ENCODE data around the gene RNF130.

Gene RNF130, protein sequence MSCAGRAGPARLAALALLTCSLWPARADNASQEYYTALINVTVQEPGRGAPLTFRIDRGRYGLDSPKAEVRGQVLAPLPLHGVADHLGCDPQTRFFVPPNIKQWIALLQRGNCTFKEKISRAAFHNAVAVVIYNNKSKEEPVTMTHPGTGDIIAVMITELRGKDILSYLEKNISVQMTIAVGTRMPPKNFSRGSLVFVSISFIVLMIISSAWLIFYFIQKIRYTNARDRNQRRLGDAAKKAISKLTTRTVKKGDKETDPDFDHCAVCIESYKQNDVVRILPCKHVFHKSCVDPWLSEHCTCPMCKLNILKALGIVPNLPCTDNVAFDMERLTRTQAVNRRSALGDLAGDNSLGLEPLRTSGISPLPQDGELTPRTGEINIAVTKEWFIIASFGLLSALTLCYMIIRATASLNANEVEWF

DNA sequence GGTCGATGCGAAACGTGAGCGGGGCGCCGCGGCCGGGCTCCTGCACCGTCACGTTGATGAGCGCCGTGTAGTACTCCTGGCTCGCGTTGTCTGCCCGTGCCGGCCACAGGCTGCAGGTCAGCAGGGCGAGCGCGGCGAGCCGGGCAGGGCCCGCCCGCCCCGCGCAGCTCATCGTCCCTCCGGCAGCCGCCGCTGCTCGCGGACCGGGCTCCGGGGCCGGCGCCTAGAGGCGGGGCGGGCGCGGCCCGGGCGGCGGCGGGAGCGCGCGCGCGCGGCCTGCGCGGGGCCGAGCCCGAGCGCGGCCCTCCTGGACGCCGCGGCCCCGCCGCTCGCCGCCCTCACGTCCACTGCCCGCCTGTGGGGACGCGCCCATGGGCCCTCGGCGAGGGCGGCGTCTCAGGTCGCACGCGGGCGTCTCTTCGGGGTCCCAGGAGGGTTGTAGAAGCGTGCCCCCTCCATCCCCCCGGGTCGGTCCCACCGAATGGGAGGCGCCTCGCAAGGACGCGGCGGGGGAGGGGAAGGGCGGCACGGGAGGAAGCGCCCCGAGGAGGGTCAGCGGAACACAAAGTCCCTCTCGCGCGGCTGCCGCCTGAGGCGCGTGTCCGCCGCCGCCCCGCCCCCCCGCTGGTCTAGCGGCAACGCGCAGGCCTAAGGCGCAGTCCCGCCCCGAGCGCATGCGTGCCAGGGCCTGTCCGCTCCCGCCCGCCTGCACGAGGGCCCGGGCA lies at the start of gene RNF130:
Gene RNF130 (minus strand): TSS at position 229 of the 725 bp plus-strand sequence. CDS start 57 bp downstream, at position 172.
- peak; percentile 85 for DNase-seq (ENCODE audit: low spot score)

DNA sequence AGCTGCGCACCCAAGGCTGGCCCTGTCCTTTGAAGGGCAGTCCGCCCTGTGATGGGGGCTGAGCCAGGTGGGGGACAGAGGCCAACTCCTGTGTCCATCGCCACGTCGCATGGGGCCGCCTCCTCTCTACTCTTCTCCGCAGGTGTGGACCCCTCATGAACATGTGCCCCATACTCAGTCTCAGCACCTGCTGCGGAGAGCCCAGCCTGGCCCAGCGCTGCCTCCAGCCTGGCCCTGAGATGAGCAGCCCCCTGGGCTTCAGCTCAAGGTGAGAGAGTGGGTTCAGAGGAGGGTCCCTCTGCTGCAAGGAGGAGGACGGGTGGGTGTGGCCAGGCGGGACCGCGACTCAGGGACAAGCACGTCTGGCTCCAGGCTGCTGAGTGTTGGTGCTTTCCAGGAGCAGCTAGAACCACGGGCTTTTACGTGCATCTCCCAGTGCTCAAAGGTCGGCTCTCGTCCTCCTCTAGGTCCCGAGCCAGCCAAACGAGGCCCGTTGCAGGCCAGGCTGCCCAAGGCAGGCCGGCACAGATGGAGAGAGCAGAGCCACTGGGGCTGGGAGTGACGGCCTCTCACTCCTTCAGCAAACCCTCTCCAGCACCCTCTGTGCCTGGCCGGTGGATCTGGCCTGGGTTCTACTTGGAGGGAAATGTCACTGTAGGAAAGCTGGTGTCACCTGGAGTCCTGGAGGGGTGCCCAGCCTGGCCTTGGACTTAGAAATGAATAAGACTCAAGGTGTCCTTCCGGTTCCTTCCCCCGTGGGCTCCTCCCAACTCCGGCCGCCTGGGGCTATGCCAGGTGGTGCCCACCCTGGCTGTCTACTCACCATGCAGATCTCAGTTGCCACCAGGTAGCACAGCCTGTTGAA lies 48.9 kb upstream of the RNF130 start:
- no peak for DNase-seq (ENCODE audit: low spot score)

DNA sequence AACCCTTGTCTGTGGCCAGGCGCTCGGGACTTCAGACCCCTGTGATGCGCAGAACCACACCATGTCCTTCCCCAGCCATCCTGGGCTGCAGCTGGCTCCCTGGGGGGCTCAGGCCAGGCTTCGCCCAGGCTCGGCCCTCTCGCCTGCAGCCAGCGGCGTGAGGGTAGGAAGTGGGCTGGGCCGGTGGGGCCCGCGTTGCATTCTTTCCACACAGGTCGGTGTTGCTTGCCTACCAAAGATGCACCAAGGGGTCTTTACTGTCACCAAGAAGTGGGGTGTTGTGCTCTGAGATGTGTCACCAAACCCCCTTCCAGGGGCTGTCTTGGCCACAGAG lies 48.3 kb upstream of the RNF130 start:
- no peak for DNase-seq (ENCODE audit: low spot score)

DNA sequence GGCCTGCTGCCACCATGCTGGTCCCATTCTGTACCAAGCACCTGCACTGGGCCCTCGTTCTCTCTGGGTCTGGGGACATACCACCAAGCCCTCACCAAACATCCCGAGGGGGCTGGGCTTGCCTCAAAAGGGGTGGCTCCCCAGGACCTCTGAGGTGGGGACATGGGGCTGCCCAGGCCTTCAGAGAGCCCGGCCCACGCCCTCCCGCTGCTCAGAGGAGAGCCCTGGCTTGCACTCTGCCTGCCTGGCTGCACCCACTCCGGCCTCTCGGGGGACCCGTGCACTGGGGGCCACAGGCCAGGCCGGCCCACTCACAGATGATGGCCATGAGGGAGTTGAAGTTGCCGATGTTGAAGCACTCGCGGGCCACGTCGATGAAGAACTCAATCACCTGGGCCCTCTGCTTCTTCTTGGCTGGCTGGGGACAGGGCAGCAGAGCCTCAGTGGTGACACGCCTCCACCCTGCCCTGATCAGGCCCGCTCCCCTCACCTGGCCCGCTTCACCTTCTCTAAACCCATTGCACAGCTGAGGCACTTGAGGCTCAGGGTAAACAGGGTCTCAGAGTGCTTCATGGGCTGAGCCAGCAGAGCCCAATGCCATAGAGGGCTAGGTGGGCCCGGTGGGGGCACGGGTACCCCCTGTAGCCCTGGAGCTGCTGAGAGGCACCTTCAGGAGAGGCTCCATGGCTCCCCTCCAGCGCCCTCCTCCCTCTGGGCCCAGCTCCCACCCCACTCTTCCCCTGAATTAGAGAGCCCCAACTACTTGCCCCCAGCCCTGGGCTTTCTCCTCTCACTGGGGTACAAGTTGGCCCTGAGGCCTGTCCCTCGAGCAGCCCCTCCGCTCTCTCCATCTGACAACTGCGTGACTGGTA lies 47.7 kb upstream of the RNF130 start:
- no peak for DNase-seq (ENCODE audit: low spot score)

DNA sequence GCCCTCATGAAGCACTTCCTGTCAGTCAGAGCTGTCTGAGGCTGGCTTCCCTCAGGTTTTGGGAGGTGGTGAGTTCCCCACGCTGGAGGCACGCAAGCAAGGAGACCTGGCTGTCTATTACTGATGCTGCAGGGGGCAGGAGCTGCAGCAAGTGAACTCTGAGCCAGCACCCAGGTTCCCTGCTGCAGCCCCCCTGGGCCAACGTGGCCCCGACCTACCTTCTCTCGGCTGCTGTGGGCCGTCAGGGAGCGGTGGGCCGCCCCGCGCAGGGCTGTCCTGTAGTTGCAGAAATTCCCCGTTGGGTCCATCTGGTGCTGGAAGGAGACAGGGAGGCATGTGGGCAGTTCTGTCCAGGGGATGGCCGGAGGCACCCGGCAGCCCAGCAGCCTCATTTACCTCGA lies 46.8 kb upstream of the RNF130 start:
- no peak for DNase-seq (ENCODE audit: low spot score)

DNA sequence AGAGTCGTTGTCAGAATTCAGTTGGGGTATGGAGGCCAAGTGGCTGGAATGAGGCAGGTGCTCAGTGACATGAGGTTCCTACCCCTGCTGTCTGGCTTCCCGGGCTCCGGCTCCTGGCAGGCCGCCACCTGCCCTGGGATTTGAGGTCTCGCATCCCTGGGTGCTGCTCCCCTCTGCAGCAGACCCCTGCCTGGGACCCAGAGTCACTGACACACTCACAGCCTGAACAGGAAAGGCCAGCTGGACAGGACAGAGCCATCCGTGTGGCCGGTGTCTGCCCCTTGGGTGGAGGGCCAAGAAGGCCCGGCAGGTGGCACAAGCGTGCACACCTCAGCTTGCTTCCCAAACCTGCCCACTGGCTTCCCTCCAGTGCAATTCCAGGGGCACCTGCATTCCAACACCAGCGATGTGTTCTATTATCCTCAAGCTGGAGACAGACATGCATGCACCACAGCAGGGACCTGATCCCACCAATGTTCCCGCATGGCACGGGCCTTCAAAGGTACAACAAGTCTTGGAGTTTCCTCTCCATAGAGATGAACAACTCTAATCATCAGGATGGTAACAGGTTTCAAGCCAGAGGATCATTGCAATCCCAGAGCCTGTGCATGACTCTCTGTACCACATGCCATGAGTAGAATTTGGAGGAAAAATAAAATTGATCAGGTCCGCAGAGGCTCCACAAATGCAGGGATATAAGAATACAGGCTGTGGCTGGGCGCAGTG lies 45.6 kb upstream of the RNF130 start:
- DNase-seq (ENCODE audit: low spot score): no peak

DNA sequence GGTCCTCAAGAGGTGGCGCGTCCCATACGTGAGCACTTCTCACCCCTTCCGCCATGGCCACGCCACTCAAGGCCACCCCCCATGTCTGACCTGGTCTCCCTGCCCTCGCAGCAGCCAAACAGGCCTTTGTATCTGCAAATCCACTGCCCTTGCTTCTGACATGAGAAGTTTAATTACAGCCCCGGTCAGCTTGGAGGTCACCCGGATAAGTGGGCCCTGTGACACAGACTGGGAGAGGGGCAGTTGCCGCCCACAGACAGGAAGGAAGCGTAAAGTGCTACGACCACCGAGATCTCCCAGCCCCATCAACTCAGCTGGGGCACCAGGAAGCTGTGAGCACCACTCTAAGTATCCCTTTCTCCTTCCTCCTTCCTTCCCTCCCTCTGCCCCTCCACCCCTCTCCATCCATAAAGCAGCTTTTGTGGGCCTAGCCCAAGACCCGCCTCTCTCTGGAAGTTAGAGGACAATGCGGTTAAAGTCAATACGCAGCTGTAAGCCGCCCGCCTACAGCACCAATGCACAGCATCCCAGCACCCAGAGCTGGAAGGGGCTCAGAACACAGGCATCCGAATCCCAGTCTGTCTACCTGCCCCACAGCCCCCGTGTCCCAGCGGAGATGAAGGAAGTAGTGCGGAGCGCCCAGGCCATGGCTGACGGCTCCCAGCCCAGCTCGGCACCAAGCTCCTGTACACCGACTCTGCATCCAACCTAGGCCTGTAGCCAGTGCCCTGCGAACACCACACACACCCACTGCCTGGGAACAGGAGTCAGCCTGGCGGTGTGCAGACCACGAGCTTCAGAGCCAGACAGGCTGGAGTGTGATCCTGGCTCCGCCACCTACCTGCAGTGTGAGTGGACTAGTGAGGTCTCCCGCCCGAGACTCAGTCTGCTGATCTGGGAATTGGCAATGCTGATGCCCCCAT lies 44.8 kb upstream of the RNF130 start:
- DNase-seq (ENCODE audit: low spot score): no peak

DNA sequence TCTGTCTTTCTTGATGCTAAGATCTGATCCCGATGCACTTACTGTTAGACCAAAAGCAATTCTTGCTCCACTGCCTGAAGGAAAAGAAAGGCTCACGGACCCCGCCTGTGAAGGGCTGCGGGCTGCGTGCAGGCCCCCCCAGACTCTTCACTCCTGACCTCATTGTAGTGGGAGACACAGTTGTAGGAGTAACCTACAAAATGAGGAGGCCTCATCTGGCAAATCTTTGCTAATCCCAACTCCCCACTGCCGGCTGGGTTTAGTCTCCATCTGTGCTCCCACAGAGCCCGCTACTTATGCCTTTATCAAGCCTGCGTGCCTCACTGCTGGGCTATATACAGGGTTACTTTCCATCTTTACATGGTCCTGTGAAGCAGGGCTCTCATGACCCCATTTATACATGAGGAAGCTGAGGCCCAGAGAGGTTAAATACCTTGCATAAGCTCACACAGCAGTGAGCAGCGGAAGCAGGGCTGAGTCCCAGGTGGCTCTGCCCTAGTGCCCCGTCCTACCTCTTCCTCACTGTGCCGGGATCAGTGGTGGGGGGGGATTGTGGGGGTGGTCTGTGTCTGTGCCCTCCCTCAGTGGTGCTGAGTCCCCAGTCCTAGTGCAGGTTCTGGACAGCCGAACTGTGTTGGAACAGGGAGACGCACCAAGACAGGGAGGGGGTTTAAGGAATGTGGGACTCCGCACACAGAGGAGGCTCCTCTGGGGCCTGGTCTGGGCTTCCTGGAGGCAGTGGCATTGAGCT lies 43.9 kb upstream of the RNF130 start:
- DNase-seq (ENCODE audit: low spot score): no peak

DNA sequence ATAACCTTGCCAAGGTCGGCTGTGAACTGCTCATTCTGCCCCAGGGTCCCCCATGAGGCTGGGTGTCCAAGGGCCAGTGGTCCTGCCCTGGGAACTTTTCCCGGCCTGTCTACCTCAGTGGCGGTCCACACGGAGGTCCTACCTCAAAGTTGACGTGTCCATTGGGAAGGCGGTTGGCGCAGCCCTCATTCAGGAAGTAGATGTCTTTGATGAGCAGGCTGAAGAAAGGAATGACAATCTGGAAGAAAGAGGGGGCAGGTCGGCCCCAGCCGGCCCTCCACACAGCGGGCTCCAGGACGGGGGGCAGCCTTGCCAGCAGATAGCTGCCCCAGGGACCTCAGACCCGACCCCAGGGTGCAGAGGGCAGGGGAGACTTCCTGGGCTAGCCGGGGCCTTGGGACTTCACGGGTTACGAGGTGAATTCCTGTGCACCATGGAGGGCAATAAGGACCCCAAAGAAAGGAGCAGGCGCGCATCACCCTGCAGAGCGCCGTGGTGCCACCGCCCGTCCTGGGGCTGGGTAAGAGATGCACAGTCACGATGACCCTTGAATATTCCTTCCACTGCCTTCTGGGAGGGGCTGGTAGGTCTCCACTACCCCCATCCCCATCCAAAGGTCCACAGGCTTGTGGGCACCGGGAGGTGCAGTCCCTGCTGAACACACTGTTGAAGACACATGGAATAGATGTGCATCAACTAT lies 42.9 kb upstream of the RNF130 start:
- DNase-seq (ENCODE audit: low spot score): no peak

DNA sequence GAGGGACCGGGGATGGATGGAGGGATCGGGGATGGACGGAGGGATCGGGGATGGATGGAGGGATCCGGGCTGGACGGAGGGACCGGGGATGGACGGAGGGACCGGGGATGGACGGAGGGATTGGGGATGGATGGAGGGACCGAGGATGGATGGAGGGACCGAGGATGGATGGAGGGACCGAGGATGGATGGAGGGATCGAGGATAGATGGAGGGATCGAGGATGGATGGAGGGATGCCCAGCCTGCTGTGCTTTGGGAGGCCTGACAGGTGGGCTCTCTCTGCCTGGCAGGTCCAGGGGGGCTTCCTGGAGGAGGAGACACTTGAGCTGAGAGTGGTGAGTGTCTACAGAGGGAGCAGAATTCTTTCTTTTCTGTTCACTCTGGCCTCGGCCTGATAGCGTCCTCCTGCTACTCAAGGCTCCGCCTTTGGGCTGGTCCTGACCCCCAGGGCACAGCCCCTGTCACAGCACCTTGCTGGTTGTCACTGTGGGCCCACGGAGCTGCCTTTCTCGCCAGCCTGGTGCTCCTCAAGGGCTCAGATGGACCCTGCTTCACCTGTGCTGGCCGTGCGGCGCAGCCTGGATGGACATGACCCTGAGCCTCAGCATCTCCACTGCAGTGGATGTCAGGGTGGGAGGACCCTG lies 42.2 kb upstream of the RNF130 start:
- no peak for DNase-seq (ENCODE audit: low spot score)

DNA sequence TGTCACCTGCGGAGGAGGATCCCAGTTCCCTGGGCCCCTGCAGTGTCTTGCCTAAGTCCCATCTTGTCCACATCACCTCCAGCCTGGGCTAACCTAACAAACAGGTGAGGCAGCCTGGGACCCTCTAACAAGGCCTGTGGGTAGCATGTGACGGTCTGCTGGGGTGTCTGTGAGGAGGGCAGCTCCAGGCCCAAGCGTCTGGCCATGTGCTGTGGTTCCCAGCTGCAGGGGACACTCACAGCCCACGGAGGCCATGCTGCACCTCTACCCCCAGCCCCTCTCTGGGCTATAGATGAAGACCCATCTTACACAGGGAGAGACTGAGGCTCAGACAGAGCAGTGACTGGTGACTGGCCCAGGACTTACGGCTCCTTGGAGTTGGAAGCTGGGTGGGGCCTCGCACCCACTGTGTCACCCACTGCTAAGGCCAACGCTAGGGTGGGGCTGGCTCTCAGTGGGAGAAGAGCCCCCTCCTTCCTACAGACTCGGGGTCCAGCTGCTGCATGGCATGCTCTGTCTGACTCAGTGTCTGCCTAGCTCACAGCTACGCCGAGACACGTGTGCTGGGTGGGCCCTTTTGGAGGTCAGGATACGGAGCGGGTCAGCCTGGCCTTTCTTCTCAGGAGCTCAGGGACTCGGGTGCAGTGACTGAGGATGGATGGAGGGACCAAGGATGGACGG lies 40.8 kb upstream of the RNF130 start:
- no peak for DNase-seq (ENCODE audit: low spot score)

DNA sequence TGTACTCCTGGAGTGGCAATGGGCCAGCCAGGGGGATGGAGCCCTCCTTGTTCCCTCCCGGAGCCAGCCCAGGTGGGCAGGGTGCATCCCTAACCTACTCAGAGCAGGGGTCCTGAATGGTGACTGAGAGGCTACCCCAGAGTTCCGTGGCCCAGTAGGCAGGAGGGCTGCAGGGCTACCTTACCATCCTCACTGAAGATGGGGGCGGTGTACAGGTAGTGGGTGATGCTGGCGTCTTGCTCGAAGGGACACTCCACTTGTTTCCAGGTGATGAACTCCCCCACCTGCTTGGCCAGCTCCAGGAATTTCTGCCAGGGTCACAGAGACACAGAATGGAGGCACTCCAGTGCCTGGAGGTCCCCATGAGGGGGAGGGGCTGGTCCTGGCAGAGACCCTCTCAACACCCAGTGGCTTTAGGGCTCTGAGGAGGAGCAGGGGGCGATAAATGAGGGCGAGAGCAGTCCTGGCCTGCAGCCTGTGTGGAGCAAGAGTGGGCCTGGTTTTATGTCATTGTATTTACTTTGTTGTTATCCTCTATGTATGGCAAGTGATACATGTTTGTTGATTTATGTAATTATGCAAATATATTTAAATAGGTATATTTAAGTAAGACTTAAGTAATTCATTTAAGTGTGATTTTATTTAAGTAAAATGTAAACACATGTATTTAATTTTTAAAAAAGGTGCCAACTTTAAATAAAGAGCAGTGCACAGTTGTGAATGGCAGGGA lies 39.9 kb upstream of the RNF130 start:
- DNase-seq (ENCODE audit: low spot score): no peak

DNA sequence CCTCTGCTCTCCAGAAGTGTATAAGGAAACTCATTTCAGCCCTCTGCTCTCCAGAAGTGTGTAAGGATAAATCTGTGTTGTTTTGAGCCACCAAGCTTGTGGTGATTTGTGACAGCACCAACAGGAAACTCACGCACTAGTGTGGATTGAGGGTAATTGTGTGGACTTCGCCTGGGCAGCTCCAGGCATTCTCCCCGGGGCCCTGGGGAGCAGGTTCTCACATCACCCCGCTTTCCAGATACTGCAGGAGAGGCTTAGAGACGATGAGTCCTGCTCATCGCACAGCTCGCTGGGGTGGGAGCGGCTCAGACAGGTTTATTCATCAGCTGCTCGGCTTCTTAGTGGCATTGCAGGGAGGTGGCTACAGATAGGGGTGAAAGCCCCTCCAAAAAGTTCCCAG lies 38.4 kb upstream of the RNF130 start:
- DNase-seq (ENCODE audit: low spot score): no peak

DNA sequence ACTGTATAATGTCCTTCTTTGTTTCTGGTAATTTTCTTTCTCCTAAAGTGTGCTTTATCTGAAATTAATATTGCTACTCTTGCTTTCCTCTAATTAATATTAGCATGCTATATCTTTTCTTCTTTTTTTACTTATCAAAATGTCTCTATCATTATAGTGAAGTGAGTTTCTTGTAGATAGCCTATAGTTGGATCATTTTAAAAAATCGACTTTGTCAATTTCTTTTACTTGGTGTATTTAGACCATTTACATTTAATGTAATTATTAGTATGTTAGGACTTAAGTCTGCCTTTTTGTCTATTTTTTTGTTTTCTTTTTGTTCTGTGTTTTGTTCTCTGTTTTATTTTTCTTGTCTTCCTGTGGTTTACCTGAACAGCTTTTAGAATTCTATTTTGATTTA lies 35.4 kb upstream of the RNF130 start:
- no peak for DNase-seq (ENCODE audit: low spot score)

DNA sequence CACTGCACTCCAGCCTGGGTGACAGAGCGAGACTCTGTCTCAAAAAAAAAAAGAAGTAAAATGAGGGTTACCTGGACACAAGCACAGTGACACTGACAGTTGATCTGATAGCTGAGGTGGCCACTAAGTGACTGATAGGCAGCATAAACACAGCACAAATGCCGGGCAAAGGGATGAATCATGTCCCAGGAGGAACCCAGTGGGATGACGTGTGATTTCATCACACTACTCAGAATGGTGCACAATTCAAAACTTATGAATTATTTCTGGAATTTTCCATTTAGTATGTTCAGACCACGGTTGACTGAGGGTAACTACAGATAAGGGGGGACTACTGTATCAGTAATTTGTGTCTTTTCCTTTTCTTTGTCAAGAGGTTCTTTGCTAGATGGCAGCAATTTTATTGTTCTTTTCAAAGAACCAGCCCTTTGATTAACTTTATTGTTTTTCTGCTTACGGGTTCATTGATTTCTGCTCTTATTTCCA lies 34.3 kb upstream of the RNF130 start:
- no peak for DNase-seq (ENCODE audit: low spot score)

DNA sequence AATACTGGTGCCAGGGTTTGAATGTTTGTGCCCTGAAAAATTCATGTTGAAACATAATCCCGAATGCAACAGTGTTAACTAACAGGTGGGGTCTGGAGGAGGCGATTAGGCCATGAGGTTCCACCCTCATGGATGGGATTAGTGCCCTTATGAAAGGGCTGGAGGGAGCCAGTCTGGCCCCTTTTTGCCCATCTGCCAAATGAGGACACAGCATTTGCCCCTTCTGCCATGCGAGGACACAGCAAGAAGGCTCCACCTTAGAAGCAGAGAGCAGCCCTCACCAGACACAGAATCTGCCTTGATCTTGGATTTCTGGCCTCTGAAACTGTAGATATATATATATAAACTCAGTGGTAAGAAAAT lies 32.6 kb upstream of the RNF130 start:
- no peak for DNase-seq (ENCODE audit: low spot score)
